WI38 (cell line): ENCODE data around the gene NRP2.

ENCODE experiments used
- H3K4me3 ChIP-seq: 2 replicates; pipeline ENCODE4 v1.5.1; 2011; ENCODE audit warnings: low read depth, mild to moderate bottlenecking, control low read depth, low read length
- TF ChIP-seq, protein P1 (sequence below): IDR thresholded peaks from 2 replicates; pipeline ENCODE4 v1.5.1; 2012; ENCODE audit warnings: low read depth, mild to moderate bottlenecking, control low read depth, low read length

NRP2 gene

GRCh38 chr2:205675861-205676516, 6.3 kb upstream of the NRP2 start:
- TF ChIP-seq, protein P1, sequence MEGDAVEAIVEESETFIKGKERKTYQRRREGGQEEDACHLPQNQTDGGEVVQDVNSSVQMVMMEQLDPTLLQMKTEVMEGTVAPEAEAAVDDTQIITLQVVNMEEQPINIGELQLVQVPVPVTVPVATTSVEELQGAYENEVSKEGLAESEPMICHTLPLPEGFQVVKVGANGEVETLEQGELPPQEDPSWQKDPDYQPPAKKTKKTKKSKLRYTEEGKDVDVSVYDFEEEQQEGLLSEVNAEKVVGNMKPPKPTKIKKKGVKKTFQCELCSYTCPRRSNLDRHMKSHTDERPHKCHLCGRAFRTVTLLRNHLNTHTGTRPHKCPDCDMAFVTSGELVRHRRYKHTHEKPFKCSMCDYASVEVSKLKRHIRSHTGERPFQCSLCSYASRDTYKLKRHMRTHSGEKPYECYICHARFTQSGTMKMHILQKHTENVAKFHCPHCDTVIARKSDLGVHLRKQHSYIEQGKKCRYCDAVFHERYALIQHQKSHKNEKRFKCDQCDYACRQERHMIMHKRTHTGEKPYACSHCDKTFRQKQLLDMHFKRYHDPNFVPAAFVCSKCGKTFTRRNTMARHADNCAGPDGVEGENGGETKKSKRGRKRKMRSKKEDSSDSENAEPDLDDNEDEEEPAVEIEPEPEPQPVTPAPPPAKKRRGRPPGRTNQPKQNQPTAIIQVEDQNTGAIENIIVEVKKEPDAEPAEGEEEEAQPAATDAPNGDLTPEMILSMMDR, result peak; percentile 47
- H3K4me3 ChIP-seq, result no peak overlapping the region

- H3K4me3 ChIP-seq, result no peak overlapping the region
- TF ChIP-seq, protein P1, result no peak
Observed at GRCh38 chr2:205678541-205679142, 3.7 kb upstream of the NRP2 start.

- TF ChIP-seq, protein P1, result no peak
- H3K4me3 ChIP-seq, result no peak overlapping the region
Observed at GRCh38 chr2:205679410-205680009, 2.8 kb upstream of the NRP2 start.

DNA sequence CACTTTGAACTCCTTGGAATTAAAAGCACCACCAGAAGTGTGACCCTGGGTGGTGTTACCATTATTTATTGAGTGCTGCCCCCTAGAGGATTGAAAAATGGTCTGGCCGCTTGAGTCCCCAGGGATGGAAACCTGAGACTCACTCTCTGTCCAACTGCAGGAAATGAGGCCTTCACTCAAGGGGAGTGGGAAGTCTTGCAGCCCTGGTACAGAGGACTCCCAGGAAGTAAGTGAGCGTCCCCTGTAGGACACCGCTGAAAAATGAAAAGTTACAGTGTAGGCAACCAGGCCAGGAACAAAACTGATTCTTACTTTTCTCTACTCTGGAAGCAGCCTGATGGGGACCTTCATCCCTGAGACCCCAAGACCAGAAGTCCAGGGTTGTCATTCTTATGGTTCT, 2.2 kb upstream of the NRP2 start:
- H3K4me3 ChIP-seq, result no peak overlapping the region
- TF ChIP-seq, protein P1, result peak; percentile 55

- H3K4me3 ChIP-seq, result no peak overlapping the region
- TF ChIP-seq, protein P1, result no peak
Observed at GRCh38 chr2:205680903-205681302, 1.4 kb upstream of the NRP2 start.

DNA sequence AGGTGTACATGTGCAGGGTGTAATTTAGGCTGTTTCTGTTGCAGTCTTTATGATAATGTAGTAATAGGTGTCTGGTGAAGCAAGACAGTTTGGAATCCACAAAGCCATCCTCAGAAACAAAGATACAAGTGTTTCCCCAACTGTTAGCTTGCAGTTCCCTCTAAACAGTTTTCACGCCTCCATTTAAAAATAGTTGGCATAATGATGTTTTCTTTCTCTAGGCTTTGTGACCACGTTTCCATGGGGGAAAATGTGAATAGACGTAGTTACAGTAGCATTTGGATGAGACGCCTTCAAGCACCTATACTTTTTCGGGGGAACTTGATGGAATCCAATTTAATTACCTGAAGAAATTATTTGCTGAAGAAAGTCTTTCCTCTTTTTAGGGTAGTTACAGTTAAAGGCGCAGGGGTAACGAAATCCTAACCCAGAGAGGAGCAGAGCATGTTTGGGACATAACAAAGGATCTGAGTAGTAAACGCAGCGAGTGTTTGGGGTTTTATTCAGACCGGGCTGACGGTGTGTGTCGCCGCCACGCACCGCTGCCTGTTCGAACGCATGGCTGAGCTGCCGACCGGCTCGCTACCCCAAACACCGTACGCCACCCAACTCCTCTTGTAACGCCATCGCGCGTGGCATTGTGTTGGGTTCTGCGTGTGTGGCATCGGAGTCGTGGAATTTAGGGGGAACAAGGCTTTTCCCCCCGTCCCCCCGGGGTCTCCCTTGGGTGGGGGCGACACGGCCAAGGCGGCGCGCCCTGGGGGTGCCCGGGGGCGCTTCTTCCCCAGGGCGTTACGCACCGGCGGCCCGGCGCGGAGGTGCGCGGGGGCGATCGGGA, 681 bp upstream of the NRP2 start:
- H3K4me3 ChIP-seq, result peak overlapping the region; percentile 83
- TF ChIP-seq, protein P1, result no peak
